CD4-positive, alpha-beta T cell treated with Interferon gamma for 1 hour (primary cell): Measurements from ENCODE around the gene GLE1.
A peak's percentile ranks its signal among the peaks of the same experiment; 100 is the strongest.

Source experiments
- DNase-seq: peaks from one replicate; pipeline ENCODE4 v3.0.0-alpha.2; 2020

The GLE1 gene

GRCh38 chr9:128504485-128505413 is at the start of gene GLE1:
Gene GLE1, plus strand, starts transcription at chr9:128504719. Its CDS starts 87 bp downstream, at chr9:128504806.
- DNase-seq = peak; percentile 93

- DNase-seq = no peak
Measured at GRCh38 chr9:128454991-128455390, 49.5 kb upstream of the GLE1 start.

DNA sequence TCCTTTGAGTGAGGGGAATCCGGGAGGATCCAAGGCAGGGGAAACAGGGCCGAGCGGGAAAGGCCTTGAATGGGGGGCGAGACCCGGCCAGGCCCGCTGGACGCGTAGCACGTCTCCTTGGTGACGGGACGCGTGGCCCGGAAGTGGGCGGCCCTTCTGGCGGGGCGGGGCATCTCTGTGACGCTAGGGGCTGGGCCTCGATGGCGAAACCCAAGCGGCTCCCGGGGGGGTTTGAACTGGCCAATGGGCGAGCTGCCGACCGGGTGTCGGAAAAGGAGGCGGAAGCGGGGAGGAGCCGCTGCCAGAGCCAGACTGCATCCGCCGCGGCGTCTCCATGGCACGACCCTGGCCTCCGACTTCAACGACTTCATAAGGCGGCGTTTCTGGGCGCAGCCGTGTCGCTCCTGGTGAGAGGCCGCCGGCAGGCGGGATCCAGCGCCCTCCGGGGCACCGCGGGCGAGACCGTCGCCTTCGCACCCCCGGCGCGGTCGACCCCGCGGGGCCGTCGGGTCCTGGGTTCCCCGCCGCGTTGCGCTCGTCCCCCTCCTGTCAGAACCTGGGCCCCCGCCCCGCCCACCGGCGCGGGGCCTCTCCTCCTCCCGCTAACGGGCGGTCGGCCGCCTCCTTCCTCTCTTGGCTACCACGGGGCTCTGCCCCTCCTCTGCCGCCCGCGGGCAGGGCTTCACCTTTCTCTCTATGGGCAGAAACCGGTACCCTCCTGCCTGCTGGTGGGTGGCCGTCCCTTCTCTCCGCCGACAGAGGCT is 48.5 kb upstream of the GLE1 start, which contains the start of gene ODF2:
TSS of gene ODF2 (plus strand) at position 158 of the 764 bp plus-strand sequence. CDS start at position 244, 86 bp downstream.
- peak; percentile 97 for DNase-seq

GRCh38 chr9:128456613-128457061 is 47.9 kb upstream of the GLE1 start:
- peak; percentile 59 for DNase-seq

DNA sequence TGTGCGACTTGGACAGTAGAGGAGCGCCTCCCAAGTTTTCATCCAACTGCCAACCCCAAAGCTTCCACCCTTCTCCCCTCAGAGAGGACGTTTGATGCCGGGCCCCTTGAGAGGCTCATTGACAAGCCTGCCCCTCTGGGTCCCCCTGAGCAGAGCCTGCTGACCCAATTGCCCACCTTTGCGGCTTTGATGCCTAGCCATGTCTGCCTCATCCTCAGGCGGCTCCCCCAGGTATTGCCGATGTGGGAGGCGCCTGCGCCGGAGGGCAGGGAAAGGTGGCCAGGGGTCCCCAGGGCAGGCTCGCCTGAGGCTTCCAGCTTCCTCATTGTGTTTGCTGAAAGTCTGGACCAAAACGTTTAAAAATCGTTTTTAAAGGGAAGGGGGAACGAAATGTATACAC is 47.3 kb upstream of the GLE1 start:
- no peak for DNase-seq

DNA sequence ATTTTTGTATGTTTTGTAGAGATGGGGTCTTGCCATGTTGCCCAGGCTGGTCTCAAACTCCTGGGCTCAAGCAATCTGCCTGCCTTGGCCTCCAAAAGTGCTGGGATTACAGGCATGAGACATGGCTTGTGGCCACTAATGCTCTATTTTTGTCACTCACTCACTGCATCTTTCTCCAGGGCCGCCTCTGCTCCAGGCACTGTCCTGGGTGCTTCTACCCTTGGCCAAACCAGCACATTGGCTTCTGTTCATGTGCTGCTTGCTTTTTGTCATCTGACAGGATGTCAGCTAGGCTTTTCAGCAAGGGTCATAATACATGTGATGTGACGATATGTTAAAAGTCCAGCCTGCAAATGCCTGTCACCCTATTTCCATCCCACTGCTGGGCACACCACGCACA is 45.5 kb upstream of the GLE1 start:
- DNase-seq = no peak

DNA sequence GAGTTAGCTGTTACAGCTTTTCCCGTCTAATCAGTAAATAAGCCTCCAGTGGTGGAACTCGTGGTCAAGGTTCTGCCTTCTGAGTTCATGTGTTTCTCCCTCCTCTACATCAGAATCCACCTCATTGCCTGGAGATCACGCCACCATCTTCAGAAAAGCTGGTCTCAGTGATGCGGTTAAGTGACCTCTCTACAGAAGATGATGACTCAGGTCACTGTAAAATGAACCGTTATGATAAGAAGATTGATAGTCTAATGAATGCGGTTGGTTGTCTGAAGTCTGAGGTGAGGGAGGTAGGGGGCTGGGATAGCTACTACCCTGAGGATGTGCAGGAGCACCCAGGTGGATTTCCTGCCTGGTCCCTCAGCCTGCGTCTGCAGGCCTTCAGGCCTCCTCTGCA is 35.4 kb upstream of the GLE1 start:
- no peak for DNase-seq

DNA sequence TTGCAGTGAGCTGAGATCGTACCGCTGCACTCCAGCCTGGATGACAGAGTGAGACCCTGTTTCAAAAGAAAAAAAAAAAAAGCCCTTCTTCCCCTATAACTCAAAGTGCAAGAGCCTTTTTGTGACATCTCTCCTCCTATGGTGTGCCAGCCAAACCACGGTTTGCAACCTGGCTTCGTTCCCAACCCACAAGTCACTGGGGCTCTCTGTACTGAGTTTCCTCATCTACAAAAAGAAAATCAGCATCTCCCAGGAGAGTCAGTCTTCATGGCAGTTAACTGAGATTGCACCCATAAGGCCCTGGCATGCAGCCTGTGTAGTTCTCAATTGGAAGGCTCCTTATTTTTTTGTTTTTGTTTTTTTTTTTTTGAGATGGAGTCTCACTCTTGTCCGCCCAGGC is 34.0 kb upstream of the GLE1 start:
- DNase-seq = no peak

DNA sequence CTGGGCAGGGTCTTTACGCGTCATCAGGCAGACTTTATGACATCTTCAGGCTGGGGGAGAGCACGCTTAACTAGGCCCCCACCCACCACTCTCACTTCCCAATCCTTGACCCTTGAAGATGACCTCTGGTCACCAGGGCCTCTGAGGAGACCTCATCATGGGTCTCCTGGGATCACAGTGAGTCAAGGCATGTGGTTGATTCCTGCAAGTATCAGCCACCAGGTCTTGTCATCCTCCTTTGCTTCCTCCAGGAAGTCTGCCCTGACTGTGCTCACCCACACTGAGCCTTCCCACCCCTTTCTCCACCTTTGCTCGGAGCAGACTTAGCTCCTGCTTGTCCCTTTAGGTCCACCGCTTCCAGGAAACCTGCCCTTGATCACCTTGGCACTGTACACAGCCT is 31.4 kb upstream of the GLE1 start:
- no peak for DNase-seq

- no peak for DNase-seq
Measured at GRCh38 chr9:128475867-128476266, 28.7 kb upstream of the GLE1 start.

DNA sequence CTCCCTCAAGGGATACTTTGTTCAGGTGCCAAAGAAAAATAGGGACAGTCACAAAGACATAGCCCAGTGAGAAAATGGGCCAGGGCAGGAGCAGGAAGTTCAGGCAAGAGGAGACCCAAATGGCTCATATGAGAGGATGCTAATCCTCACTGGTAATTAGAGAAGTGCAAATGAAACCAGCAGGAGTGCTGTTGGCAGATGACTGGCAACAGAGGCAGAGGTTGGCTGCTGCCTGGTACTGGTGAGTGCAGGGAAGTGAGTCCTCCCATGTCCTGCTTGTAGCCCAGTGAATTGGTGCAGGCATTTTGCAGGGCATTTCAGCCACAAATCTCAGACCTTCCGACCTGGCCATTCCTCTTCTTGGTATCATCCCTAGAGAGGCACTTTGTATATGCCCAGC is 25.3 kb upstream of the GLE1 start:
- no peak for DNase-seq

DNA sequence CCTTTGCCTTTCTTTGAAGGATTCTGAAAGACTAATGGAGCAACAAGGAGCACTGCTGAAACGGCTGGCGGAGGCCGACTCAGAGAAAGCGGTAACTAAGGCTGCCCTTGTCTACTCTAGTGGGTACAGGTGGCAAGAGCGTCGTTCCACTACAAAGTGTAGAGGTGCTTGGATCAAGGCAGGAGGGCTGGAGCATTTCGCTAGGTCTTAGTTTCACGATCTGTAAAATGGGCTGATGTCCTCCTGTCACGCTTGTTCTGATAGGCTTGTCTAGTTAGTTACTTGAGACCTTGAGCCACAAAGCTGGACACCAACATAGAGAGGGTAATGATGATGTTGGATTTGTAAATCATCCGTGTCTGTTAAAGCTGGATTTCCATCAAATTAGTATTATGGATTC is 23.0 kb upstream of the GLE1 start:
- DNase-seq = no peak

GRCh38 chr9:128482186-128482585 is 22.3 kb upstream of the GLE1 start:
- no peak for DNase-seq

DNA sequence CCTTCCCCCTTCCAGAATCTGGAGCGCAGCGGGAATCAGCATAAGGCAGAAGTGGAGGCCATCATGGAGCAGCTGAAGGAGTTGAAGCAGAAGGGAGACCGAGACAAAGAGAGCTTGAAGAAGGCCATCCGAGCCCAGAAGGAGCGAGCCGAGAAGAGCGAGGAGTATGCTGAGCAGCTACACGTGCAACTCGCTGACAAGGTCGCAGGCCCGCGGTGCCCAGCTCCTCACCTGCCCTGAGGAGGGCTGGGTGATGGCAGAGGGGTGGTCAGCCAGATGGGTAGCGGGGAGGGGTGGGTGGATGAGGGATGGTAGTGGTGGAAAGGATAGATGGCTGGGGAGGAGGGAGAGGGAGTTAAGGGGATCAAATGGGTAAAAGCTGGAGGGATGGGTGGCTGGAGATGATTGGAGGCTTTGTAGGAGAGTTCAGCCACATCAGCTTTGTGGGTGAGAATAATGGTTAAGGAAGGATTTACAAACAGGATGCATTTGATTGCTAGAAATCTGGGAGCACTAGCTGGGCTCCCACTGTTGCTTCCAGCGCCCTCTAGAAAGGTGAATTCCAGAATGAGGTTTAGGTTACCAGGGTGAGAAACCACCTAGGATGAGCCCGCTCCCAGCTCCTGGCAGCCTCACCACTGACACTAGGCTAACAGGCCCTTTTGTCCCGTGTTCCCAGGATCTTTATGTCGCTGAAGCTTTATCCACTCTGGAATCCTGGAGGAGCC is 19.7 kb upstream of the GLE1 start:
- DNase-seq = no peak

- DNase-seq = no peak
Measured at GRCh38 chr9:128485414-128485855, 19.1 kb upstream of the GLE1 start.

DNA sequence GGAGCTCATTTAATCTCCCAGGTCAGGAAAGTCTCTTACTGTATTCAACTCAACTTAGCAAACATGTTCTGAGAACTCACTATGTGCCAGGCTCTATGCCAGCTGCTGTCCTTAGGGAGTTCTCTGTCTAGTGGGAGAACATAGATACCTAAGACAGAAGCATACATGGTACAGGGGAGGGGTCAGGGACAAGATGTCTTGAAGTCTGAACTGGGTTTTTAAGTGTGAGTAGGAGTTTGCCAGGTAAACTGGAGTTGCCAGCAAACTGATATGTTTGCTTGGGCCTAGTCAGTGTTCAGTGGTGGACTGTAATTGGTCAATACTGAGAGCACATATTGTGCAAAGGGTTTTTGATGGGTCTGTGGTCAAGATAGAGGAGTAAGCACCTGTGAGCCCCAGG is 18.3 kb upstream of the GLE1 start:
- no peak for DNase-seq

GRCh38 chr9:128493424-128493823 is 11.1 kb upstream of the GLE1 start:
- DNase-seq = no peak

- no peak for DNase-seq
Measured at GRCh38 chr9:128494108-128494745, 10.3 kb upstream of the GLE1 start.

GRCh38 chr9:128494746-128495129 is 9.8 kb upstream of the GLE1 start:
- no peak for DNase-seq

GRCh38 chr9:128495296-128495695 is 9.2 kb upstream of the GLE1 start:
- DNase-seq = no peak

GRCh38 chr9:128495804-128496417 is 8.6 kb upstream of the GLE1 start:
- no peak for DNase-seq
